NCI-H2107 treated with DMSO at 0.1 percent for 48 hours (cell line): ENCODE results near the gene CHN1.

Experiments
- DNase-seq: peaks from one replicate; lab custom pipeline; 2025; ENCODE audit not compliant: unreplicated experiment; lab: John Stamatoyannopoulos, UW

The CHN1 gene

GRCh38 chr2:174925046-174925784, 80.0 kb downstream of the CHN1 start:
- DNase-seq, result no peak

- no peak for DNase-seq
Observed at GRCh38 chr2:174924061-174924693, 81.0 kb downstream of the CHN1 start.

DNA sequence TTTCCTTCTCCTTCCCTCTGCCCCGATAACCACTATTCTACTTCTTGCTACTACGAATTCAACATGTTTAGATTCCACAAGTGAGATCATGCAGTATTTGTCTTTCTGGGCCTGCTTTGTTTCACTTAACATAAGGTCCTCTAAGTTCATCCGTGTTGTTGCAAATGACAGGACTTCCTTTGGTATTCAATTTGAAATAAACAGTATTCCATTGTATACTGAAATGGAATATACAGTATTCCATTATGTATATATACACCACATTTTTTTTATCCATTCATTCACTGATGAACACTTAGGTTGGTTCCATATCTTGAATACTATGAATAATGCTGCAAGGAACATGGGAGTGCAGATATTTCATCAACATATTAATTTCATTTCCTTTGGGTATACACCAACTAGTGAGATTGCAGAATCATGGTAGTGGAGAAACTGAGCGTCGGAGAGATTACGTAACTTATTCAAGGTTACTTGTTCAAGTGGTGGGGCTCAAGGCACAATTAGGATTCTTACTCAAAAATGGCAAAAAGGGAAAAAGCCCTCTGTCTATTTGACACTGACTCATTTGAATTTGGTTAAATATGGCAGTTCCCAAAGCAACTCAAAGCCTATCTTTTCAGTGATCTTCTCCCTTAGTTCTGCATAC, 85.1 kb downstream of the CHN1 start:
- no peak for DNase-seq

- DNase-seq, result no peak
Observed at GRCh38 chr2:174918886-174919526, 86.2 kb downstream of the CHN1 start.

- no peak for DNase-seq
Observed at GRCh38 chr2:174916270-174916930, 88.8 kb downstream of the CHN1 start.

- DNase-seq, result no peak
Observed at GRCh38 chr2:174914853-174915760, 90.1 kb downstream of the CHN1 start.

GRCh38 chr2:174908284-174908683, 96.9 kb downstream of the CHN1 start:
- DNase-seq, result no peak

GRCh38 chr2:174903264-174903556, 102.0 kb downstream of the CHN1 start:
- no peak for DNase-seq

GRCh38 chr2:174902506-174903263, 102.5 kb downstream of the CHN1 start:
- DNase-seq, result no peak

DNA sequence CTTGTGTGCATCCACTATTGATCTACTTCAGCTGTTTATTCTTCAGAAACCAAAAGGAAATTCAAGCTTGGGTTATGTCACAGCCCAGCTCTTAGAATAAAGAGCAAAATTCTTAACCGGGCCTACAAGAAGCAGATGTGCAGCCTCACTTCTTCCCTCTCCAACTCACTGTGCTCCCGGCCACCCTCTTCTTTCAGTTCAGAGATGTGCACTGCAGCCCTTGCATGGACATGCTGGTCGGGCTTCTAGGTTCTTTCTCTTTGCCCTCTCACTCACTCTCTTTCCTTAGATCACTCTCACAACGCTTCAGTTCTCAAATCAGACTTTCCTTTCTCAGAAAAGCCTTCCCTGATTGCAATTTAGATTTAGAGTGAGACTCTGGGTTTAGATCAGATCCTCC, 104.1 kb downstream of the CHN1 start:
- no peak for DNase-seq

DNA sequence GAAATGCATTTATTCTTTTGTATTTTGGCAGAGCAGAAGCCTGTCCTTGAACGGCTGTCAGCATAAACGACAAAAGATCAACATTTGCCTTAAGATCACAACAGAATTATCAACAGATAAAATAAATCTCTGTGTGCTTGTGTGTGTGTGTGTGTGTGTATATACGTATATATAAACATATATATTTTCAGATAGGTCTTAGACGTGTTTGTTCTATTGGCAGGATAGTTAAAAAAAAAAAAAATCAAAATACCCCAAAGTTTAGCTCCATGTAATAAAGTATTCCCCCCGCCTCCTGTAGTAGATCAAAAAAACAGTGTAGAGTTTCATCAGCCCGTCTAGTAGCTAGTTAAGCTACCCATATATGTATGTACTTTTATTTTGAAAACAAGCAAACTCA, 107.9 kb downstream of the CHN1 start:
- DNase-seq, result no peak

GRCh38 chr2:174893018-174893417, 112.2 kb downstream of the CHN1 start:
- DNase-seq, result no peak

DNA sequence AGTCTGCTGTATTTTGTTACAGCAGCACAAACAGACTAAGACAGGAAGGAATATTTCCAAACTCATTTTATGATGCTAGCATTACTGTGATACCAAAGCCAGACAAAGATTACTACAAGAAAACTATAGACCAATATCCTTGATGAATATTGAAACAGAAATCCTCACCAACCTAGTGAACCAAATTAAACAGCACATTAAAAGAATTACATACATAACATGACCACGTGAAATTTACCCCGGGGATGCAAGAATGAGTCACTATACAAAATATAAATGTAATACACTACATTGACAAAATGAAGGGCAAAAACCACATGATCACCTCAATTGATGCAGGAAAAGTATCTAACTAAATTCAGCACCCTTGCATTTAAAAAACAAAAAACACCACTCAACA, 112.6 kb downstream of the CHN1 start:
- DNase-seq, result no peak

DNA sequence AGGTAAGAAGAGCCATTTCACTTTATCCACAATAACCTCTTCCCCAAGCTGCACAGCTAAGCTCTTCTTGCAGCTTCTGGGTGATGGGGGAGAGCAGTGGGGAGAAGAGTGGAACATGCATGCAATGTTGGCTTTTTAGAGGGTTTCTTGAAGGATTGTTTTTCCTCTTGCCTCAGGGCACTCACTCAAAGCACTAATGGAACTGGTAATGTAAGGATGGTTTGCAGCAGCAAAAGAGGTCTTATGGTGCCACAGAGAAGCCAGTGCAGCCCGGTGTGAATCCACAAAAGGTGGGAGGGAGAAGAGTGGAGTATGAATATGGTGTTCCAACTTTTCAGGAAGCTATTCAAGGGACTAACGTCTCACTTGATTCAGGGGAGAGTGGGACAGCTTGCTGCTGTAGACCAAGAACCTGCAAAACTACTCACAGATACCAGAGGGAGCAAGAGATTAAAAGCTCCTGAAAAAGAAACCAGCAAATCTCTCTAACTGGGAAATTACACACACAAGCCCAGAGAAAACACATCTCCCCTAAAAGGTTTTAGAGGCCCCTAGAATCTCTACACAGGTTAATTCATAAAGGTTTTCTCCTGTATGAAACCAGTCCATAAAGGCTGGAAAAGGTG, 116.4 kb downstream of the CHN1 start:
- no peak for DNase-seq

DNA sequence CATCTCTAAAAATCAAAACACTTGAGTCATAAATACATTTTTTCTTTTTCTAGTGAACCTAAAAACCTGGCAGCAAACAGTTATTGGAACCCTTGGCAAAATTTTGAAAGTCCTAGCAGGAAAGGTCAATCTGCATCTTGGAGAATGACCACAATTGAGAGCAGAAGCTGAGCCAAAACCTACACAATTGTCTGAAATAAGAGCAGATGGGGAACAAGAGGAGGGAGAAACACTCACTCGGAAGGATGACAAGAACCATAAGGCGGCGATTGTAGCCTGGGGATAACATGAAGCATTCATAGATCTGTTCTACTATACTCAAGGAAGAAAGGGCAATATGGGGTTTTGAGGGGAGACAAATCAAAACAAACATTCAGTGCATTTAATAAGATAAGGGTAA, 117.0 kb downstream of the CHN1 start:
- DNase-seq, result no peak

DNA sequence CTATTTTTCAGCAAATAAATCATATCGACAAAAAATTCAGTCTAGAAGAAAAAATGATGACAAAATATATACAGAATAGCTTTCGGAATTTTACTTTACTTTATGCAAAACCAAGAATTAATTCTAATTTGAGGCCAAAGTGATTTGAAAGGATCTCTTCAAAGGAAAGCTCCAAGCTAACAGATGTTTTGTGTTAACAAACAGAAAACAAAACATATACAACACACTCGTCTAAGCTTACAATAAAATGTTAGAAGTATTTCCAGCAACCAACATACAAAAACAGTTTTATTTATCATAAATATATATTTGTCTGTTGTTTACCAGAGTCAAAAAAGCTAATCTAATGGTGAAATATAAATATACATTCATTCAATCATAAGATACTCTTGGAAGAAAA, 122.8 kb downstream of the CHN1 start:
- no peak for DNase-seq

DNA sequence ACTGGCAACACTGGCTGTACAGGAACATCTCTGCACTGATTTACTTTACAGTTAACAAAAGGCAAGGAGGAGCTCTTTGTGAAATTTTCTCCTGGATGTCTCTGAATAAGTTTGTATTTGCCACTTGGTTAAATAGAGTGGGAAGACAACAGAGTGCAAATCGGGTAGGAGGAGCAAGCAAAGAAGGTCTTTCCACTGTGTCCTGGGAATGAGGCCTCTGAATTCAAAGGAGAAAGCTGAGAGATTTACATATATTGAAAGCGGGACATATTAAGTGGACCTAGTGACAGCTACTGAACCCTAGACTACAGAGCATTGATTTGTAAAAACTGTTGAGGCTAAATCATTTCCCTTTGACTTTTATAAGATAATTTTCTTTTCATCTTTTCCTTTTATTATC, 123.5 kb downstream of the CHN1 start:
- DNase-seq, result no peak

DNA sequence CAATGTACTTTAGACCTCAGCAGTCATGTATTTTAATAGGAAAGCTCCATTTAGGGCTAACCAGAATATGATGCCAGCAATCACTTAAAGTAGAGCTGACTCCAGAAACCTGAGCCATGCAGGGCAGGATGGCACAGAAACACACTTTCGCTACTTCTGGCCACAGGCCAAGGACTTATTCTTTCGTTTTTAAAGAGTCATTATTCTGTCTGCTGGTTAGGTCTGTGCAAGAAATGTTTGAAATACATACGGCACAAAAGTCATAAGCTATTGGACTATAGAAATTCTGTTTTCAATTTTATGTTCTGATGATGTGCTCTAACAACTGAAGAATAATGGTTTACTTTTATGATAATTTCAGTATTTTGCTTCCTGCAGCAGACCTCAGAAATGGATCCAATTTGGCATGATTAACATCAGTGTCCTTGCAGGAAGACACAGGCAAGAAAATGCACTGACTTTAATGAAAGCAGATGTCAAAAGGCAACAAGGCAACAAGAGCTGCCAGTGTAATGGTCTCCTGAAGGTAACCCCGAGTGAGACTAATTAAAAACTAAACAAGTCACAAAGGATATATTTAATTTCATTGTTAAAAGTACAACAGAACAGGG, 126.5 kb downstream of the CHN1 start:
- DNase-seq, result peak; percentile 77

DNA sequence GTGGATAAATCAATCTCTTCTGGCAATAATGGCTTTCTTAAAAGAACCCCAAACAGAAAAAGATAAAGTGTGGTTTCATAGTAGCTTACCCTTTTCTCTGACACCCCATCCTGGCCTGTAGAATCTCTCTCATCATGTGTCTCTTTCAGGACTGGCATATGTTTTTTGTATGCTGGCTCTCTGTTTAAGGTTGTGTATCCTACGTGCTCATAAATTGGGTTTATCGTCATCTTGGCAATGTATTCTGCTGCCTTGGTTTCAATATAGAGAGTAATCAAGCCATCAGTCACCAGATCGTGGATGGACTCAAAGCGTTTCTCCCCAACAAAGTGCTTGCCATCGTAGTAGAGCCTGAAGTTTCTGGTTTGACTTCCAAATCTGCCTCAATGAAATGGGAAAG, 127.4 kb downstream of the CHN1 start:
- no peak for DNase-seq
